ENCODE results near the gene PEX5L. TPM values are rescaled to one million over a fixed set of nuclear protein-coding genes. Genes with fewer than 3 reads are reported as not detected.
"Not testable (repeated sequence)": the region's sequence is repeated elsewhere in the genome, so short reads cannot be mapped to it uniquely, and the experiment has no call there.

The PEX5L gene
- polyA plus RNA-seq, 1 experiment, result 0.14 TPM

DNA sequence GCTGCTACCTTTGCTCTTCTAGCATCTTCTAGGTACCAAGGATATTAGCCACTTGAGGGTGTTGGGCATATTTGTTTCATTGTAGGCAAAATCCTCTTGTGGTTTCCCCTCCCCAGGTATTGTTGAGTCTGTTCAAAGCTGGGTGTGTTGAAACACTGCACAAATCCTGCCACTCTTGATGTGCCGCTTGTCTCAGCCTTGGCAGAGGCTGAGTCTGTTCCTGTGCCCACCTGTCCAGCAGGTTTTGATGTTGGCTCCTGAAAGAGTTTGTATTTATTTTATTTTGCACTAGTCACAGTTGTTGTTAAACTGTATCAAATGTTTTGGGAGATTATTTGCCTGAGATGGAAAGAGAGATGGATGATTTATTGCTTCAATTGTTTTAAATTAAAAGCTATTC lies 247.7 kb downstream of the PEX5L start:
- Histone ChIP-seq H3K27me3 (ENCODE audit: control insufficient read depth, insufficient read depth, low read length) (no peaks in the 10 kb centered on the region), H3K4me3 (ENCODE audit: low read depth, low read length) (no peak overlapping the region), H3K27ac (ENCODE audit: low read depth, low read length) (no peak overlapping the region), H3K9me3 (ENCODE audit: control insufficient read depth, insufficient read depth, low read length) (no peaks in the 10 kb centered on the region)
- TF ChIP-seq, protein P1, sequence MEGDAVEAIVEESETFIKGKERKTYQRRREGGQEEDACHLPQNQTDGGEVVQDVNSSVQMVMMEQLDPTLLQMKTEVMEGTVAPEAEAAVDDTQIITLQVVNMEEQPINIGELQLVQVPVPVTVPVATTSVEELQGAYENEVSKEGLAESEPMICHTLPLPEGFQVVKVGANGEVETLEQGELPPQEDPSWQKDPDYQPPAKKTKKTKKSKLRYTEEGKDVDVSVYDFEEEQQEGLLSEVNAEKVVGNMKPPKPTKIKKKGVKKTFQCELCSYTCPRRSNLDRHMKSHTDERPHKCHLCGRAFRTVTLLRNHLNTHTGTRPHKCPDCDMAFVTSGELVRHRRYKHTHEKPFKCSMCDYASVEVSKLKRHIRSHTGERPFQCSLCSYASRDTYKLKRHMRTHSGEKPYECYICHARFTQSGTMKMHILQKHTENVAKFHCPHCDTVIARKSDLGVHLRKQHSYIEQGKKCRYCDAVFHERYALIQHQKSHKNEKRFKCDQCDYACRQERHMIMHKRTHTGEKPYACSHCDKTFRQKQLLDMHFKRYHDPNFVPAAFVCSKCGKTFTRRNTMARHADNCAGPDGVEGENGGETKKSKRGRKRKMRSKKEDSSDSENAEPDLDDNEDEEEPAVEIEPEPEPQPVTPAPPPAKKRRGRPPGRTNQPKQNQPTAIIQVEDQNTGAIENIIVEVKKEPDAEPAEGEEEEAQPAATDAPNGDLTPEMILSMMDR (IDR thresholded peaks at IDR 0.05; ENCODE audit: low read depth, low read length), result no peak
- CTCF ChIA-PET, result interaction anchor here (1.2 to 1.5 kb wide), 2 partner anchors 21 to 23 kb away, joined by 4 to 5 read pairs; no protein-coding TSS in a partner anchor
- no peak for DNase-seq (ENCODE audit: low read depth, low spot score)
- POLR2A ChIA-PET, result no interaction called here

DNA sequence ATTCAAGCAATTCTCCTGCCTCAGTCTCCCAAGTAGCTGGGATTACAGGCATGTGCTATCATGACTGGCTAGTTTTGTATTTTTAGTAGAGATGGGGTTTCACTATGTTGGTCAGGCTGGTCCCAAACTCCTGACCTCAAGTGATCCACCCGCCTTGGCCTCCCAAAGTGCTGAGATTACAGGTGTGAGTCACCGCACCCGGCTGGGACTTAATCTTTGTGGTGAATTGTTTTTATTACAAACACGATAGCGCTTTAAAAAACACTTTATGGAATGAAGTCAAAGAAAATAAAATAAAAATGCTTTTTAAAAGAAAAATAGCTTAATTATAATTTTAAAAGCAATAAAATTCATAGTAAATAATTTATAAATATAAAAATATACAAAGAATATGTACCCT lies 253.9 kb downstream of the PEX5L start:
- POLR2A ChIA-PET; H3K4me3 ChIP-seq (ENCODE audit: low read depth, low read length); H3K27ac ChIP-seq (ENCODE audit: low read depth, low read length); DNase-seq (ENCODE audit: low read depth, low spot score); H3K9me3 ChIP-seq (ENCODE audit: control insufficient read depth, insufficient read depth, low read length); H3K27me3 ChIP-seq (ENCODE audit: control insufficient read depth, insufficient read depth, low read length): not testable (repeated sequence)
- CTCF ChIA-PET, result interaction anchor here (1.0 to 1.6 kb wide), 5 partner anchors 15 to 146 kb away, joined by 3 to 7 read pairs (median 4); no protein-coding TSS in a partner anchor

DNA sequence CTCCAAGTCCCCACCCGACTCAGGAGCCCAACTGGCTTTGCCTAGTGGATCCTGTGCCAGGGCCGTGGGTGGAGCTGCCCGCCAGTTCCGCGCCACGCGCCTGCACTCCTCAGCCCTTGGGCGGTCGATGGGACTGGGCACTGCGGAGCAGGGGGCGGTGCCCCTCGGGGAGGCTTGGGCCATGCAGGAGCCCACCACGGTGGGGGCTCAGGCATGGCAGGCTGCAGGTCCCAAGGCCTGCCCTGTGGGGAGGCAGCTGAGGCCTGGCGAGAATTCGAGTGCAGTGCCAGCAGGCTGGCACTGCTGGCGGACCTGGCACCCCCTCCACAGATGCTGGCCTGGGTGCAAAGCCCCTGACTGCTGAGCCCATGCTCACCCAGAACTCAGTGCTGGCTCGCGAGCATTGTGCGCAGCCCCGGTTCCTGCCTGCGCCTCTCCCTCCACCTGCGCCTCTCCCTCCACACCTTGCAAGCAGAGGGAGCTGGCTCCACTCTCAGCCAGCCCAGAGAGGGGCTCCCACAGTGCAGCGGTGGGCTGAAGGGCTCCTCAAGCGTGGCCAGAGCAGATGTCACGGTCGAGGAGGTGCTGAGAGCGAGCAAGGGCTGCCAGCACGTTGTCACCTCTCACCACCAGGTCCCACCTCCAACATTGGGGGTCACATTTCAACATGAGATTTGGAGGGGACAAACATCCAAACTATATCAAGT lies 261.2 kb downstream of the PEX5L start:
- CTCF ChIA-PET, result no interaction called here
- no peak for DNase-seq (ENCODE audit: low read depth, low spot score)
- Histone ChIP-seq H3K4me3 (ENCODE audit: low read depth, low read length) (no peak overlapping the region), H3K27me3 (ENCODE audit: control insufficient read depth, insufficient read depth, low read length) (no peaks in the 10 kb centered on the region), H3K27ac (ENCODE audit: low read depth, low read length) (no peak overlapping the region), H3K9me3 (ENCODE audit: control insufficient read depth, insufficient read depth, low read length) (peaks cover 8% of the 10 kb centered on the region; the same call in 1 of the 2 replicates)
- TF ChIP-seq, protein P1 (IDR thresholded peaks at IDR 0.05; ENCODE audit: low read depth, low read length), result no peak
- POLR2A ChIA-PET, result no interaction called here

DNA sequence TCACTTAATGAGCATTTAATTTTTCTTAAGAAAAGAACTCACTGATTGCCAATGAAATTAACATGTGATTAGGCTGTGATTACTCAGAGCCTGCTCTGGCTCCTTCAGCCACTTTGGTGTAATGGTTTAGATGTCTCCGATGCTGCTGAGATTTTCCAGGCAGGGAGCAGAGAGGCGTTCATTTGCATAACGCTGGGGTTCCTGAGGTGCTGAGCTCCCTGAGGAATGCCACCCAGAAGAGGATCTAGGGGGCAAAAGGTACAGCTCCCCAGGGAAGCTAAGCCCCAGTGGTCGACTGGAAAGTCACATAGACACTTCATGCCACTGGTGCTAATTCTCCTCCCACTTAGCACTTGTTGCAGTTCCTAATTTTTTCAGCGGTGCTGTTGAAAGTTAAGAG lies 264.4 kb downstream of the PEX5L start:
- ChIA-PET POLR2A (no interaction called here), CTCF (interaction anchor here (0.6 to 1.7 kb wide), 3 partner anchors 22 to 519 kb away, joined by 3 to 5 read pairs (median 3); no protein-coding TSS in a partner anchor)
- no peak overlapping the region for H3K27ac ChIP-seq (ENCODE audit: low read depth, low read length)
- DNase-seq (ENCODE audit: low read depth, low spot score), result no peak
- TF ChIP-seq, protein P1 (IDR thresholded peaks at IDR 0.05; ENCODE audit: low read depth, low read length), result no peak
- peaks cover 8% of the 10 kb centered on the region; the same call in 1 of the 2 replicates for H3K9me3 ChIP-seq (ENCODE audit: control insufficient read depth, insufficient read depth, low read length)
- no peaks in the 10 kb centered on the region for H3K27me3 ChIP-seq (ENCODE audit: control insufficient read depth, insufficient read depth, low read length)
- H3K4me3 ChIP-seq (ENCODE audit: low read depth, low read length), result no peak overlapping the region

DNA sequence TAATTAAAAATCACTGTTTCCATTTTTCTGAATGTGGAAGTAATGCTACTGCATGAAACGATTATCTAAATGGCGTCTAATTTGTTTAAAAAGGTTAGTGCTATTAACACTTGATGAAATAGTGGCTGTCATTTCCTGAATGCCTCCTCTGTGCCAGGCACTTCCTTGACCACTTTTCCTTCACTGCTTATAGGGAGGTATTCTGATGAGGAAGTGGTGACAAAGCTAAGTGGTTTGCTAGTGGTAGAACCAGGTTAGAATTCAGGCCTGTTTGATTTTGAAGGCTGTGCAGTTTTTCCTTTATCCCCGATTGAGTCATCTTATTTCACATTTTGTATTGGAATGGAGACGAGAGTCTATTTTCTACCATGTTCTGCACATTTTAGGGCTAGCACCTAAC lies 264.9 kb downstream of the PEX5L start:
- H3K4me3 ChIP-seq (ENCODE audit: low read depth, low read length), result no peak overlapping the region
- no peak overlapping the region for H3K27ac ChIP-seq (ENCODE audit: low read depth, low read length)
- no peak for DNase-seq (ENCODE audit: low read depth, low spot score)
- POLR2A ChIA-PET, result no interaction called here
- CTCF ChIA-PET, result interaction anchor here (1.3 to 1.7 kb wide), 3 partner anchors 21 to 157 kb away, joined by 3 to 8 read pairs (median 5); no protein-coding TSS in a partner anchor
- TF ChIP-seq, protein P1 (IDR thresholded peaks at IDR 0.05; ENCODE audit: low read depth, low read length), result no peak
- no peaks in the 10 kb centered on the region for H3K27me3 ChIP-seq (ENCODE audit: control insufficient read depth, insufficient read depth, low read length)
- H3K9me3 ChIP-seq (ENCODE audit: control insufficient read depth, insufficient read depth, low read length), result peaks cover 8% of the 10 kb centered on the region; the same call in 1 of the 2 replicates
